IPS-20b (cell line): ENCODE results near the gene ANTKMT.

Experiments used
- H3K27ac ChIP-seq: one replicate; pipeline ENCODE4 v1.5.1; 2013; ENCODE audit warnings: low read length
- H3K27me3 ChIP-seq: 2 replicates; pipeline ENCODE4 v1.6.1; 2013; ENCODE audit warnings: mild to moderate bottlenecking, low read length, inconsistent platforms; ENCODE audit not compliant: insufficient read depth
- H3K36me3 ChIP-seq: 2 replicates; pipeline ENCODE4 v1.6.1; 2013; ENCODE audit warnings: low read depth, mild to moderate bottlenecking, inconsistent platforms, low read length, moderate library complexity; ENCODE audit not compliant: insufficient read depth
- H3K4me1 ChIP-seq: 2 replicates; pipeline ENCODE4 v1.6.1; 2013; ENCODE audit warnings: mild to moderate bottlenecking, control low read depth, inconsistent platforms, low read length, moderate library complexity; ENCODE audit not compliant: insufficient read depth
- H3K4me3 ChIP-seq: 2 replicates; pipeline ENCODE4 v1.5.1; 2013; ENCODE audit warnings: mild to moderate bottlenecking, low read length, inconsistent platforms
- H3K9ac ChIP-seq: 2 replicates; pipeline ENCODE4 v1.6.1; 2013; ENCODE audit warnings: low read depth, mild to moderate bottlenecking, inconsistent platforms, low read length, moderate library complexity
- H3K9me3 ChIP-seq: 2 replicates; pipeline ENCODE4 v1.6.1; 2013; ENCODE audit warnings: mild to moderate bottlenecking, low read depth, low read length, inconsistent platforms; ENCODE audit not compliant: insufficient read depth

Gene ANTKMT

GRCh38 chr16:767743-768235 lies 46.8 kb downstream of the ANTKMT start:
- no peak overlapping the region for H3K9ac ChIP-seq
- no peak overlapping the region; the same call in 1 of the 2 replicates for H3K4me3 ChIP-seq
- no peaks in the 10 kb centered on the region for H3K27me3 ChIP-seq
- no peaks in the 10 kb centered on the region for H3K9me3 ChIP-seq
- no peaks in the 10 kb centered on the region for H3K36me3 ChIP-seq
- H3K4me1 ChIP-seq, result no peaks in the 10 kb centered on the region
- no peak overlapping the region for H3K27ac ChIP-seq

GRCh38 chr16:768428-768827 lies 47.5 kb downstream of the ANTKMT start:
- no peak overlapping the region for H3K27ac ChIP-seq
- no peak overlapping the region; the same call in 1 of the 2 replicates for H3K4me3 ChIP-seq
- no peaks in the 10 kb centered on the region for H3K27me3 ChIP-seq
- H3K36me3 ChIP-seq, result no peaks in the 10 kb centered on the region
- H3K9me3 ChIP-seq, result no peaks in the 10 kb centered on the region
- H3K9ac ChIP-seq, result no peak overlapping the region
- no peaks in the 10 kb centered on the region for H3K4me1 ChIP-seq

GRCh38 chr16:769184-769784 lies 48.3 kb downstream of the ANTKMT start:
- Histone ChIP-seq H3K27ac (no peak overlapping the region), H3K4me3 (peak overlapping the region; percentile 38; the same call in 1 of the 2 replicates), H3K36me3 (no peaks in the 10 kb centered on the region), H3K9ac (no peak overlapping the region), H3K4me1 (no peaks in the 10 kb centered on the region), H3K27me3 (no peaks in the 10 kb centered on the region), H3K9me3 (no peaks in the 10 kb centered on the region)

GRCh38 chr16:769934-770333 lies 49.0 kb downstream of the ANTKMT start:
- no peaks in the 10 kb centered on the region for H3K36me3 ChIP-seq
- H3K9ac ChIP-seq, result no peak overlapping the region
- no peaks in the 10 kb centered on the region for H3K27me3 ChIP-seq
- H3K9me3 ChIP-seq, result no peaks in the 10 kb centered on the region
- no peaks in the 10 kb centered on the region for H3K4me1 ChIP-seq
- H3K4me3 ChIP-seq, result no peak overlapping the region
- H3K27ac ChIP-seq, result no peak overlapping the region

GRCh38 chr16:770411-770810 lies 49.5 kb downstream of the ANTKMT start:
- H3K27me3 ChIP-seq, result no peaks in the 10 kb centered on the region

More at GRCh38 chr16:770411-770810, 49.5 kb downstream of the ANTKMT start:
- H3K9me3 ChIP-seq, result no peaks in the 10 kb centered on the region
- H3K4me3 ChIP-seq, result no peak overlapping the region
- H3K4me1 ChIP-seq, result no peaks in the 10 kb centered on the region
- H3K36me3 ChIP-seq, result no peaks in the 10 kb centered on the region
- H3K9ac ChIP-seq, result no peak overlapping the region
- H3K27ac ChIP-seq, result no peak overlapping the region
